ENCODE measurements around the gene IER3.

The IER3 gene

GRCh38 chr6:30719791-30720737 lies 24.3 kb downstream of the IER3 start, which contains the start of gene TUBB (continued):
- TF ChIP-seq ZNF112 (tag by site-specific recombination; IDR thresholded peaks at IDR 0.05) (no peak), ZNF133 (tag by site-specific recombination; IDR thresholded peaks at IDR 0.05) (no peak), PRDM4 (tag by site-specific recombination; IDR thresholded peaks at IDR 0.05) (no peak), IKZF3 (tag by site-specific recombination; IDR thresholded peaks at IDR 0.05) (peak; percentile 82), KLF8 (tag by site-specific recombination; IDR thresholded peaks at IDR 0.05) (peak; percentile 75), ZNF660 (tag by site-specific recombination; IDR thresholded peaks at IDR 0.05) (peak; percentile 11), ZNF510 (tag by site-specific recombination; IDR thresholded peaks at IDR 0.05; ENCODE audit: insufficient replicate concordance) (no peak), KLF10 (tag by site-specific recombination; IDR thresholded peaks at IDR 0.05) (peak; percentile 38; the same call in 1 of the 2 replicates), ZNF157 (tag by site-specific recombination; IDR thresholded peaks at IDR 0.05) (no peak), MYNN (tag by site-specific recombination; IDR thresholded peaks at IDR 0.05; ENCODE audit: borderline replicate concordance) (no peak), ZNF211 (tag by site-specific recombination; IDR thresholded peaks at IDR 0.05; ENCODE audit: low read depth) (no peak), ZBTB26 (tag by site-specific recombination; optimal IDR thresholded peaks at IDR 0.05) (peak; percentile 96), PATZ1 (tag by site-specific recombination; IDR thresholded peaks at IDR 0.05) (peak; percentile 85), ZBTB20 (tag by site-specific recombination; IDR thresholded peaks at IDR 0.05) (peak; percentile 45; the same call in 1 of the 2 replicates), HOXC10 (CRISPR knock-in tag; IDR thresholded peaks at IDR 0.05) (peak; percentile 82; the same call in 1 of the 2 replicates)
- TF ChIP-seq, protein P1, sequence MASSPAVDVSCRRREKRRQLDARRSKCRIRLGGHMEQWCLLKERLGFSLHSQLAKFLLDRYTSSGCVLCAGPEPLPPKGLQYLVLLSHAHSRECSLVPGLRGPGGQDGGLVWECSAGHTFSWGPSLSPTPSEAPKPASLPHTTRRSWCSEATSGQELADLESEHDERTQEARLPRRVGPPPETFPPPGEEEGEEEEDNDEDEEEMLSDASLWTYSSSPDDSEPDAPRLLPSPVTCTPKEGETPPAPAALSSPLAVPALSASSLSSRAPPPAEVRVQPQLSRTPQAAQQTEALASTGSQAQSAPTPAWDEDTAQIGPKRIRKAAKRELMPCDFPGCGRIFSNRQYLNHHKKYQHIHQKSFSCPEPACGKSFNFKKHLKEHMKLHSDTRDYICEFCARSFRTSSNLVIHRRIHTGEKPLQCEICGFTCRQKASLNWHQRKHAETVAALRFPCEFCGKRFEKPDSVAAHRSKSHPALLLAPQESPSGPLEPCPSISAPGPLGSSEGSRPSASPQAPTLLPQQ (tag by site-specific recombination; IDR thresholded peaks at IDR 0.05), result 0 out of 2 replicates have a peak, but pooled peaks have one; percentile 10
- TF ChIP-seq, protein P2, sequence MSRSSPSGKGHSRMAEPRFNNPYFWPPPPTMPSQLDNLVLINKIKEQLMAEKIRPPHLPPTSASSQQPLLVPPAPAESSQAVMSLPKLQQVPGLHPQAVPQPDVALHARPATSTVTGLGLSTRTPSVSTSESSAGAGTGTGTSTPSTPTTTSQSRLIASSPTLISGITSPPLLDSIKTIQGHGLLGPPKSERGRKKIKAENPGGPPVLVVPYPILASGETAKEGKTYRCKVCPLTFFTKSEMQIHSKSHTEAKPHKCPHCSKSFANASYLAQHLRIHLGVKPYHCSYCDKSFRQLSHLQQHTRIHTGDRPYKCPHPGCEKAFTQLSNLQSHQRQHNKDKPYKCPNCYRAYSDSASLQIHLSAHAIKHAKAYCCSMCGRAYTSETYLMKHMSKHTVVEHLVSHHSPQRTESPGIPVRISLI (tag by site-specific recombination; IDR thresholded peaks at IDR 0.05), result peak; percentile 71
- TF ChIP-seq, protein P3, sequence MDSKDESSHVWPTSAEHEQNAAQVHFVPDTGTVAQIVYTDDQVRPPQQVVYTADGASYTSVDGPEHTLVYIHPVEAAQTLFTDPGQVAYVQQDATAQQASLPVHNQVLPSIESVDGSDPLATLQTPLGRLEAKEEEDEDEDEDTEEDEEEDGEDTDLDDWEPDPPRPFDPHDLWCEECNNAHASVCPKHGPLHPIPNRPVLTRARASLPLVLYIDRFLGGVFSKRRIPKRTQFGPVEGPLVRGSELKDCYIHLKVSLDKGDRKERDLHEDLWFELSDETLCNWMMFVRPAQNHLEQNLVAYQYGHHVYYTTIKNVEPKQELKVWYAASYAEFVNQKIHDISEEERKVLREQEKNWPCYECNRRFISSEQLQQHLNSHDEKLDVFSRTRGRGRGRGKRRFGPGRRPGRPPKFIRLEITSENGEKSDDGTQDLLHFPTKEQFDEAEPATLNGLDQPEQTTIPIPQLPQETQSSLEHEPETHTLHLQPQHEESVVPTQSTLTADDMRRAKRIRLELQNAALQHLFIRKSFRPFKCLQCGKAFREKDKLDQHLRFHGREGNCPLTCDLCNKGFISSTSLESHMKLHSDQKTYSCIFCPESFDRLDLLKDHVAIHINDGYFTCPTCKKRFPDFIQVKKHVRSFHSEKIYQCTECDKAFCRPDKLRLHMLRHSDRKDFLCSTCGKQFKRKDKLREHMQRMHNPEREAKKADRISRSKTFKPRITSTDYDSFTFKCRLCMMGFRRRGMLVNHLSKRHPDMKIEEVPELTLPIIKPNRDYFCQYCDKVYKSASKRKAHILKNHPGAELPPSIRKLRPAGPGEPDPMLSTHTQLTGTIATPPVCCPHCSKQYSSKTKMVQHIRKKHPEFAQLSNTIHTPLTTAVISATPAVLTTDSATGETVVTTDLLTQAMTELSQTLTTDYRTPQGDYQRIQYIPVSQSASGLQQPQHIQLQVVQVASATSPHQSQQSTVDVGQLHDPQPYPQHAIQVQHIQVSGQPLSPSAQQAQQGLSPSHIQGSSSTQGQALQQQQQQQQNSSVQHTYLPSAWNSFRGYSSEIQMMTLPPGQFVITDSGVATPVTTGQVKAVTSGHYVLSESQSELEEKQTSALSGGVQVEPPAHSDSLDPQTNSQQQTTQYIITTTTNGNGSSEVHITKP (tag by site-specific recombination; IDR thresholded peaks at IDR 0.05), result peak; percentile 72
- TF ChIP-seq, protein P4, sequence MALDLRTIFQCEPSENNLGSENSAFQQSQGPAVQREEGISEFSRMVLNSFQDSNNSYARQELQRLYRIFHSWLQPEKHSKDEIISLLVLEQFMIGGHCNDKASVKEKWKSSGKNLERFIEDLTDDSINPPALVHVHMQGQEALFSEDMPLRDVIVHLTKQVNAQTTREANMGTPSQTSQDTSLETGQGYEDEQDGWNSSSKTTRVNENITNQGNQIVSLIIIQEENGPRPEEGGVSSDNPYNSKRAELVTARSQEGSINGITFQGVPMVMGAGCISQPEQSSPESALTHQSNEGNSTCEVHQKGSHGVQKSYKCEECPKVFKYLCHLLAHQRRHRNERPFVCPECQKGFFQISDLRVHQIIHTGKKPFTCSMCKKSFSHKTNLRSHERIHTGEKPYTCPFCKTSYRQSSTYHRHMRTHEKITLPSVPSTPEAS (tag by site-specific recombination; IDR thresholded peaks at IDR 0.05), result 0 out of 2 replicates have a peak, but pooled peaks have one; percentile 14
- TF ChIP-seq, protein P5, sequence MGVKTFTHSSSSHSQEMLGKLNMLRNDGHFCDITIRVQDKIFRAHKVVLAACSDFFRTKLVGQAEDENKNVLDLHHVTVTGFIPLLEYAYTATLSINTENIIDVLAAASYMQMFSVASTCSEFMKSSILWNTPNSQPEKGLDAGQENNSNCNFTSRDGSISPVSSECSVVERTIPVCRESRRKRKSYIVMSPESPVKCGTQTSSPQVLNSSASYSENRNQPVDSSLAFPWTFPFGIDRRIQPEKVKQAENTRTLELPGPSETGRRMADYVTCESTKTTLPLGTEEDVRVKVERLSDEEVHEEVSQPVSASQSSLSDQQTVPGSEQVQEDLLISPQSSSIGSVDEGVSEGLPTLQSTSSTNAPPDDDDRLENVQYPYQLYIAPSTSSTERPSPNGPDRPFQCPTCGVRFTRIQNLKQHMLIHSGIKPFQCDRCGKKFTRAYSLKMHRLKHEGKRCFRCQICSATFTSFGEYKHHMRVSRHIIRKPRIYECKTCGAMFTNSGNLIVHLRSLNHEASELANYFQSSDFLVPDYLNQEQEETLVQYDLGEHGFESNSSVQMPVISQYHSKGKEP (tag by site-specific recombination; IDR thresholded peaks at IDR 0.05), result no peak
